ENCODE measurements around the gene TBC1D9B.

GRCh38 chr5:179818746-179819295, 88.9 kb downstream of the TBC1D9B start:
- TF ChIP-seq POLR2A (IDR thresholded peaks at IDR 0.05; ENCODE audit: low read depth, low read length) (peak; percentile 63), POLR2AphosphoS5 (IDR thresholded peaks at IDR 0.05; ENCODE audit: low read depth, low read length) (no peak)
